Sigmoid colon (tissue), 7 donors: ENCODE results near the gene ARFGAP1. TPM values are rescaled to one million over a fixed set of nuclear protein-coding genes. Genes with fewer than 3 reads are reported as not detected.

Experiments used
- DNase-seq: peaks from one replicate; pipeline ENCODE4 v3.0.0-alpha.2; 2019
- H3K27ac ChIP-seq, 4 donors: fragments of 200-600 bp; sonication (generic); one replicate each; pipeline ENCODE4 v1.5.1; 2016 to 2019; ENCODE audit warnings: mild to moderate bottlenecking in 1 of 4
- H3K27me3 ChIP-seq, 3 donors: fragments of 200-600 bp; sonication (generic); one replicate each; pipeline ENCODE4 v1.5.1; 2019; ENCODE audit warnings: mild to moderate bottlenecking in 1 of 3
- H3K36me3 ChIP-seq, 4 donors: fragments of 200-600 bp; sonication (generic); one replicate each; pipeline ENCODE4 v1.5.1; 2016 to 2019
- H3K4me1 ChIP-seq, 4 donors: fragments of 200-600 bp; sonication (generic); one replicate each; pipeline ENCODE4 v1.5.1; 2017 to 2019
- H3K4me3 ChIP-seq, 4 donors: fragments of 200-600 bp; sonication (generic); one replicate each; pipeline ENCODE4 v1.5.1; 2017 to 2019; ENCODE audit warnings: mild to moderate bottlenecking in 2 of 4, moderate library complexity in 1 of 4
- H3K9me3 ChIP-seq, 4 donors: fragments of 200-600 bp in 3 of 4; sonication (generic) in 3 of 4; one replicate each; pipeline versions ENCODE4 v1.5.1 to v1.6.1; 2013 to 2019
- CTCF ChIP-seq, 4 experiments: fragments of 450-650 bp in 3 of 4; fragments of 200-600 bp in 1 of 4; IDR thresholded peaks; one replicate each; pipeline ENCODE4 v1.5.1; 2016 to 2019; ENCODE audit warnings: antibody characterized with exemption in 4 of 4, mild to moderate bottlenecking in 3 of 4, moderate library complexity in 2 of 4
- EP300 ChIP-seq, 4 donors: sonication (generic); formaldehyde crosslinking; IDR thresholded peaks; one replicate each; pipeline ENCODE4 v1.6.1; 2017; ENCODE audit warnings: antibody characterized with exemption in 4 of 4
- POLR2A ChIP-seq, 2 donors: fragments of 450-650 bp; IDR thresholded peaks; one replicate each; pipeline ENCODE4 v1.6.1; 2016; ENCODE audit warnings: antibody characterized with exemption in 2 of 2, mild to moderate bottlenecking in 2 of 2, moderate library complexity in 2 of 2
- POLR2AphosphoS5 ChIP-seq, 4 donors: sonication (generic); formaldehyde crosslinking; IDR thresholded peaks; one replicate each; pipeline ENCODE4 v1.6.1; 2017; ENCODE audit warnings: antibody characterized with exemption in 4 of 4
- WGBS, 2 donors: extraction: QIAGEN DNeasy Blood & Tissue Kit; methylation state at CpG; one replicate each; pipeline ENCODE4 v1.1.7; 2013; 5-methylcytosine and 5-hydroxymethylcytosine counted together
- intact Hi-C: fragments of 100-400 bp; cut with DNase I; formaldehyde crosslinking; loops from one replicate; pipeline ENCODE4 v1.15.1; 2023
- polyA plus RNA-seq, 3 donors: library from polyadenylated mRNA; stranded (reverse); fragments of 200-250 nt; gene quantifications; one replicate each; pipeline ENCODE4 v1.2.3, GENCODE V29; 2013
- total RNA-seq, 4 donors: library from RNA; depleted of rRNA; stranded (reverse); fragments of >200 nt; gene quantifications; one replicate each; pipeline ENCODE4 v1.1.0, GENCODE V29; 2016
- donor health status: healthy with polysubstance abuse.
- donor health status: Bipolar disorder and iron deficiency.
- donor health status: healthy.

ARFGAP1 gene
- total and polyA plus RNA-seq, 7 donors = 19.8 to 109 (median 31.8) TPM

GRCh38 chr20:63310265-63310991 lies 37.8 kb downstream of the ARFGAP1 start:
- WGBS, 2 donors = 50 to 75% methylated on average over 20 of the region's 20 CpGs
- intact Hi-C loops = loop anchor here (5.0 kb wide), 1 partner anchor 72 kb away; no protein-coding TSS in a partner anchor
- Histone ChIP-seq H3K27me3 (peaks cover 11 to 47% (median 41%) of the 10 kb centered on the region in 3 donors), H3K4me1 (no peaks in the 10 kb centered on the region), H3K9me3 (no peaks in the 10 kb centered on the region), H3K27ac (no peak overlapping the region), H3K4me3 (no peak overlapping the region), H3K36me3 (no peaks in the 10 kb centered on the region)
- TF ChIP-seq EP300 (IDR thresholded peaks at IDR 0.05) (no peak), CTCF (IDR thresholded peaks at IDR 0.05) (no peak), POLR2AphosphoS5 (IDR thresholded peaks at IDR 0.05) (no peak), POLR2A (IDR thresholded peaks at IDR 0.05) (no peak)
- DNase-seq = no peak

GRCh38 chr20:63311186-63311832 lies 38.7 kb downstream of the ARFGAP1 start:
- WGBS, 2 donors = 79 to 91% methylated on average over 29 of the region's 29 CpGs
- H3K9me3 ChIP-seq = no peaks in the 10 kb centered on the region
- no peak overlapping the region for H3K27ac ChIP-seq
- H3K4me1 ChIP-seq = no peaks in the 10 kb centered on the region
- intact Hi-C loops = loop anchor here (5.0 kb wide), 1 partner anchor 71 kb away; no protein-coding TSS in a partner anchor
- H3K27me3 ChIP-seq = peaks cover 7 to 38% (median 32%) of the 10 kb centered on the region in 3 donors
- TF ChIP-seq POLR2A (IDR thresholded peaks at IDR 0.05) = no peak
- no peak for TF ChIP-seq POLR2AphosphoS5 (IDR thresholded peaks at IDR 0.05)
- no peak for TF ChIP-seq CTCF (IDR thresholded peaks at IDR 0.05)
- TF ChIP-seq EP300 (IDR thresholded peaks at IDR 0.05) = no peak
- no peaks in the 10 kb centered on the region for H3K36me3 ChIP-seq
- no peak for DNase-seq
- H3K4me3 ChIP-seq = no peak overlapping the region

GRCh38 chr20:63311833-63312243 lies 39.2 kb downstream of the ARFGAP1 start:
- Histone ChIP-seq H3K36me3 (no peaks in the 10 kb centered on the region), H3K27ac (no peak overlapping the region), H3K4me3 (no peak overlapping the region), H3K27me3 (peaks cover 3 to 33% (median 26%) of the 10 kb centered on the region in 3 donors), H3K4me1 (no peaks in the 10 kb centered on the region), H3K9me3 (no peaks in the 10 kb centered on the region)
- DNase-seq = no peak
- intact Hi-C loops = loop anchor here (5.0 kb wide), 1 partner anchor 70 kb away; no protein-coding TSS in a partner anchor
- 60 to 73% methylated on average over 18 of the region's 18 CpGs for WGBS, 2 donors
- TF ChIP-seq CTCF (IDR thresholded peaks at IDR 0.05) = no peak
- no peak for TF ChIP-seq POLR2AphosphoS5 (IDR thresholded peaks at IDR 0.05)
- TF ChIP-seq POLR2A (IDR thresholded peaks at IDR 0.05) = no peak
- TF ChIP-seq EP300 (IDR thresholded peaks at IDR 0.05) = no peak

- TF ChIP-seq EP300 (IDR thresholded peaks at IDR 0.05) (no peak), CTCF (IDR thresholded peaks at IDR 0.05) (no peak), POLR2AphosphoS5 (IDR thresholded peaks at IDR 0.05) (no peak)
- intact Hi-C loops = loop anchor here (5.0 kb wide), 1 partner anchor 70 kb away; no protein-coding TSS in a partner anchor
- no peaks in the 10 kb centered on the region for H3K9me3 ChIP-seq
- no peaks in the 10 kb centered on the region for H3K4me1 ChIP-seq
- H3K4me3 ChIP-seq = no peak overlapping the region
- WGBS, 2 donors = 57 to 58% methylated on average over 9 of the region's 9 CpGs
- H3K36me3 ChIP-seq = no peaks in the 10 kb centered on the region
- no peak overlapping the region for H3K27ac ChIP-seq
- peaks cover 0 to 28% (median 22%) of the 10 kb centered on the region in 3 donors for H3K27me3 ChIP-seq
- no peak for DNase-seq
Observed at GRCh38 chr20:63312273-63312672, 39.7 kb downstream of the ARFGAP1 start.
